ENCODE results near the gene ULK1.
"Not testable (repeated sequence)": the region's sequence is repeated elsewhere in the genome, so short reads cannot be mapped to it uniquely, and the experiment has no call there.

Gene ULK1

DNA sequence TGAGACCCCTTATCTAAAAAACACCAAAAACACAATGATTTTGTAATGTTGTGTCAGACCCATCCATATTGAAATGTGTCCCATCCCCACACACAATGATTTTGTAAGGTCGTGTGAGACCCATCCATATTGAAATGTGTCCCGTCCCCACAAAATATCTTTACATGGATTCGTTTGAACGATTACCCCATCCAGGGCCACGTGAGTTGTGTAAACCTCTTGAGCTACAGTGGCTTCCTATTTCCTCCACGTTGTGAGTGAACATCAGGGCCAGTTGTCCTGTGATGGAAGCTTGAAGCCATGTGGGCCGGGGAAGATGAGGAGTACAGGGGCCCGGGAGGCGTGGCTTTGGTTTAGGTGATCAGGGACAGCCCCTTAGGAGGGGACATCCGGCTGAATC, 27.0 kb upstream of the ULK1 start:
- TF ChIP-seq, protein P1, sequence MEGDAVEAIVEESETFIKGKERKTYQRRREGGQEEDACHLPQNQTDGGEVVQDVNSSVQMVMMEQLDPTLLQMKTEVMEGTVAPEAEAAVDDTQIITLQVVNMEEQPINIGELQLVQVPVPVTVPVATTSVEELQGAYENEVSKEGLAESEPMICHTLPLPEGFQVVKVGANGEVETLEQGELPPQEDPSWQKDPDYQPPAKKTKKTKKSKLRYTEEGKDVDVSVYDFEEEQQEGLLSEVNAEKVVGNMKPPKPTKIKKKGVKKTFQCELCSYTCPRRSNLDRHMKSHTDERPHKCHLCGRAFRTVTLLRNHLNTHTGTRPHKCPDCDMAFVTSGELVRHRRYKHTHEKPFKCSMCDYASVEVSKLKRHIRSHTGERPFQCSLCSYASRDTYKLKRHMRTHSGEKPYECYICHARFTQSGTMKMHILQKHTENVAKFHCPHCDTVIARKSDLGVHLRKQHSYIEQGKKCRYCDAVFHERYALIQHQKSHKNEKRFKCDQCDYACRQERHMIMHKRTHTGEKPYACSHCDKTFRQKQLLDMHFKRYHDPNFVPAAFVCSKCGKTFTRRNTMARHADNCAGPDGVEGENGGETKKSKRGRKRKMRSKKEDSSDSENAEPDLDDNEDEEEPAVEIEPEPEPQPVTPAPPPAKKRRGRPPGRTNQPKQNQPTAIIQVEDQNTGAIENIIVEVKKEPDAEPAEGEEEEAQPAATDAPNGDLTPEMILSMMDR (conservative IDR thresholded peaks at IDR 0.05; ENCODE audit: control insufficient read depth, insufficient read depth, low read depth, low read length): no peak
- DNase-seq (ENCODE audit: low read depth): no peak
- H3K4me3 ChIP-seq (ENCODE audit: control insufficient read depth, low read depth, low read length): no peak overlapping the region

DNA sequence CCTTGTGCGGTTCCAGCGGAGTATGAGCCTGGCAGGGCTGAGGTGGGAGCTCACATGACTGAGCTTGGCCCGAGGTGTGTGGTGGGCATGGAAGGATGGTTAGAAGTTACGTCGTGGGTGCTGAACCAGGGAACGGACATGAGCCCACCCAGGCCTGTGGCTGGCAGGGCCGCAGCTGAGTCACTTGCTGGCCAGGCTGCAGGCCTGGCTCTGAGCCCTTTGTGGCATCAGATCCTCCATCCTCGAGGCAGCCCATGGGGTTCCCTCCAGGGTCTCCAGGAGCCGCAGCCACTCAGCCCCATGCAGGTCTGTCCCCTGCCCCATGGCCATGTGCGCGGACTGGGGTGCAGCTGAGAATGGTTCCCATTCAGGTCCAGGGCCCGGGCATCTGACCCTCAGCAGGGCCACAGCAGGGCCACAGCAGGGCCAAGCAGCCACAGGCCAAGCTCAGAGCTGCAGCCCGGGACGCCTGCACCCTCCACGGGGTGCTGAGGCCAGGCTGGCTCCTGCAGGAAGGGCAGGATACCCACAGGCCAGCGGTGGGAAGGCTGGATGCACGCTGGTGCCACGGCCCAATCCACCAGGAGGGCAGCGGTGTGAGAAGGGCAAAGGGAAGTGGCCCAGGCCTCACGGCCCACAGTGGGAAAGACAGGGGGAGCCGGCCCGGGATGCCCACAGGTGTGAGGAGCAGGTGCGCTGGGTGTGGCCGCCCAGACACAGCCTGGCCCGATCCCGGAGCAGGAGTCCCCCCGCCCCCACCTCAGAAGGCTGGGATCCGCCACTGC, 26.3 kb upstream of the ULK1 start:
- no peak overlapping the region for H3K4me3 ChIP-seq (ENCODE audit: control insufficient read depth, low read depth, low read length)
- DNase-seq (ENCODE audit: low read depth): no peak
- TF ChIP-seq, protein P1 (conservative IDR thresholded peaks at IDR 0.05; ENCODE audit: control insufficient read depth, insufficient read depth, low read depth, low read length): no peak

DNA sequence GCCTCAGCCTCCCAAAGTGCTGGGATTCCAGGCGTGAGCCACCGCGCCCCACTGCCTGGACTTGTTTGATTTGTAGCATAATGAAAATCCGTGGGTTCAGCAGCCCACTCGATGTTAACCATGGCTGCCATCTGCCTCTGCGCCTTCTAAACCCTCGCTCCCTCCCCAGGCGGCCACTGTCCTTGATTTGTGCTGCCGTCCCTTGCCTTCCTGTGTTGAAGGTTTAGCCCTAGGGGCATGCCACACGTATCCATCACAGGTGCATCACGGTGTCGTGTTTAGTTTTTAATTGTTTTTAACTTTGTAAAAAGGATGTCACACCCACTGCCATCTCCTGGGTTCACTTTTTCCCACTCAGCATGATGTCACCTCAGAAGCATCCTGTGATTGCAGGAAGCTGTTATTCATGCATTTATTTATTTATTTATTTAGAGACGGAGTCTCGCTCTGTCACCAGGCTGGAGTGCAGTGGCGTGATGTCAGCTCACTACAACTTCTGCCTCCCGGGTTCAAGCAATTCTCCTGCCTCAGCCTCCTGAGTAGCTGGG, 24.5 kb upstream of the ULK1 start:
- no peak overlapping the region for H3K4me3 ChIP-seq (ENCODE audit: control insufficient read depth, low read depth, low read length)
- TF ChIP-seq, protein P1 (conservative IDR thresholded peaks at IDR 0.05; ENCODE audit: control insufficient read depth, insufficient read depth, low read depth, low read length): no peak
- peak; percentile 56 for DNase-seq (ENCODE audit: low read depth)

DNA sequence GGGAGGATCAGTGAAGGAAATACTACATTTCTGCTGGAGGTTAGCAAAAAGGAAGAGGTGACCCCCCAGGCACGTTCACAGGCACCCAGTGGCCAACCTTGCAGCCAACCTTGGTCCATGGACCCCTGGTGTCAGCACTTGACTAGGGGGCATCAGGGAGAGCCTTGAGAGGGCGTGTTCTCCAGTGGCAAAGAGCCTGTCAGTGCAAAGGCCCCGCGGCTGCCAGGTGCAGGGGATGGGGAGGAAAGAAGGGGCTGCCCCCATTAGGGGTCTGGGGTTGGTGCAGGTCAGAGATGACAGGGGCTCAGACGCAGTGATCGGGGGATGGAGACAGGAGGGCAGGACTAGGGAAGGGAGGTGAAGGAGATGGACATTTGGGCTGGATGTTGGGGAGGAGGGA, 22.7 kb upstream of the ULK1 start:
- H3K4me3 ChIP-seq (ENCODE audit: control insufficient read depth, low read depth, low read length): no peak overlapping the region
- no peak for DNase-seq (ENCODE audit: low read depth)
- TF ChIP-seq, protein P1 (conservative IDR thresholded peaks at IDR 0.05; ENCODE audit: control insufficient read depth, insufficient read depth, low read depth, low read length): no peak

DNA sequence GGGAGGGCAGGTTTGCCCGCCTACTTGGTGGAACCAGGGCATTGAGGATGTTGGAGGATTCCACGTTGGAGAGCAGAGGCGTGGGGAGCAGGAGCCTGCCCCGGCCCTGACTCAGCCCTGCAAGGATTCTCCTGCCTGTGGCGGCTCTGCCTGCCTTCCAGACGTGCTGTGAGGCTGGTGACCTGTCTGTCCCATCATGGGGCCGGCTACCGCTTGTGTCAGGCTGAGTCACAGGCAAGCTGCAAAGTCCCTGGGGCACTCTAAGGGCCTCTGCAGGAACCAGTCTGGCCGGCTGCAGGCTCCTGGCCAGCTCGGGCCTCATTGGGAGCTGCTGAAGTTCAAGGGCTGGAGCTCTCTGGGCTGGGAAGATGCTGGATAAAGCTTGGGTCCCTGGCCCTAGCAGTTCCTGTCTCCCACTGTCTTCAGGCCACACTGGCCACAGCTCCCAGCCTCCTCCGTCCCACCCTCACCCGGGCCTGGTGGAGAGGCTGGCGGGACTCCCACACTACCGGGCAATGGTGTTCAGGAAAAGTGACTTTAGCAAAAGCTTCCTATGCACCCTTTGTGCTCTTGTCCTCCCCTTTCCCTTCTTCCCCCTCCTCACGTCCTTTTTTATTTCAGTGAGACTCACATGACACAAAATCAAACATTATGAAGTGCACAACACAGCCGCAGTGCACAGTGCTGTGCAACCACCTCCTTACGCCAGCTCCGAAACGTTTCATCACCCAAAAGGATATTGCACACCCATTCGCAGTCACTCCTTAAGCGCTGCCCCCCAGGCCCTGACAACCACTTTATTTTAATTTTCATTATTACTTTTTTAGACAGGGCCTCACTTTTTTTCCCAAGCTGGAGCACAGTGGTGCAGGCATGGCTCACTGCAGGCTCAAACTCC, 22.0 kb upstream of the ULK1 start:
- DNase-seq (ENCODE audit: low read depth): peak; percentile 84
- H3K4me3 ChIP-seq (ENCODE audit: control insufficient read depth, low read depth, low read length): no peak overlapping the region

DNA sequence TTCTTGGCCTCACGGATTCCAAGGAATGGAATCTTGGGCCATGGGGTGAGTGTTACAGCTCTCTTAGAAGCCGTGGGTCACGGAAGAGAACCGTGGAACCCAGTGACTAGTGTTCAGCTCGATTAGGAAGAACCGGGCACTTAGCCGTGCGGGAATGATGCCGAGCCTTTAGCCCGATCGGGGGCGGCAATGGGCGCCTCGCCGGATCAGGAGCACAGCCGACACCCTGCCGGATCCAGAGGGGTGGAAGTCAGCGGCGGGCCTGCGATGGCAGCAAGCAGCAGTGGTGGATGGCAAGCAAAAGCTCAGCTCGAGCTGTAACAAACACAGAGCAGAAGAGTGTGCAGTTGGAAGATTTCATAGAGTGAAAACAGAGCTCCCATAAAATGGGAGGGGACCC, 21.1 kb upstream of the ULK1 start:
- no peak for DNase-seq (ENCODE audit: low read depth)
- no peak overlapping the region for H3K4me3 ChIP-seq (ENCODE audit: control insufficient read depth, low read depth, low read length)
- TF ChIP-seq, protein P1 (conservative IDR thresholded peaks at IDR 0.05; ENCODE audit: control insufficient read depth, insufficient read depth, low read depth, low read length): no peak

More for the DNA sequence above, 22.0 kb upstream of the ULK1 start:
- TF ChIP-seq, protein P1 (conservative IDR thresholded peaks at IDR 0.05; ENCODE audit: control insufficient read depth, insufficient read depth, low read depth, low read length): no peak

DNA sequence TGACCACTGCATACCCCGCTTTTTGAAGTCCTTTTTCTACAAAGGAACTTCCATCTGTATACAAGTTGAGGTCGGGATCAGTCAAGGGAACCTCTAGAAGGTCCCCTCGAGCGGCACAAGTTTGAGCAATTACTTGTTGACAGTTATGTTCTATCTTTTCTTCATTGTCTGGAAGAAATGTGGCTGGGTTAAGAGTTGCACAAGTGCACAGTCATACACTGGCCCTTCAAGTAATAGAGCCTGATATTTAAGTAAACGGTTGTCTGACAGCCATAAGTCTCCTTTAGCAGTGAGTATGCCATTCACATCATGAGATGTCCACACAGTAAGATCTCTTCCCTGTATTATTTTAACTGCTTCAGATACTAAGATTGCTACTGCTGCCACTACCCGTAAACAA, 19.4 kb upstream of the ULK1 start:
- not testable (repeated sequence) for H3K4me3 ChIP-seq (ENCODE audit: control insufficient read depth, low read depth, low read length); DNase-seq (ENCODE audit: low read depth)

DNA sequence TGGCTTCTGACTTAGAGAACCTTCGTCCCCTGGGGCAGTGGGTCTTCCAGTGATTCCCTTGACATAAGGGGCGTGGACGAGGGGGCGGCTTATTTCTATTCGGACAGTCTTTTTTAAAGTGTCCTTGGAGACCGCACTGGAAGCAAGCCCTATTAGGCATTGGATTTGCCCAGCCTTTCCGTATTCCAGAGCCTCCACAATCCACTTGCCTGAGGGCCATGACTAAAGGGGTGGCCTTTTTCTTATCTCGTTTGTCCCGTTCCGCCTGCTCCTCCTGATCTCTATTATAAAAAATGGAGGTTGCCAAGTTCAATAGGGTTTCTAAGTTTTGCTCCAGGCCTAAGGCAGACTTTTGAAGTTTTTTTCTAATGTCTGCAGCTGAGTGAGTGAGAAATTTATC, 17.2 kb upstream of the ULK1 start:
- not testable (repeated sequence) for DNase-seq (ENCODE audit: low read depth); H3K4me3 ChIP-seq (ENCODE audit: control insufficient read depth, low read depth, low read length)

DNA sequence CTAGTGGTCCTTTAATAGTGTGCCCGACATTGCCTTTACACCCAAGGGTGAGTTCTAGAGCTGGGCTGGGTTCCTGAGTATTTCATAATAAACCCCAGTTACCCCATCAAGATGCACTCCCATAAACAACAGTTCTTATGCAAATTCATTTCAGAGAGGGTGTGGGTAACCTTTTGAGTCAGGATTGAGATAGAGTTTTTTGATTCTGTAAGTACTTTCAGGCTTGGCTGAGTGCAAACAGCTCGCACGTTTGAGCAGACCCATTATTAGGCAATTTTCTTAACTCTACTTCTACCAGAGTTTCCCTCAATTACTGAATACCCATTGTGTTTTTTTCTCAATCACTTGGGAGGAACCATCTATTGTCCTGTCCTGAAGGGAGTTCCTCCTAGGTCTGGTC, 16.0 kb upstream of the ULK1 start:
- not testable (repeated sequence) for H3K4me3 ChIP-seq (ENCODE audit: control insufficient read depth, low read depth, low read length); DNase-seq (ENCODE audit: low read depth)
